ENCODE data around the gene WDR17.

GRCh38 chr4:176185051-176185450 is 119.4 kb downstream of the WDR17 start:
- no peak for TF ChIP-seq CTCF (IDR thresholded peaks at IDR 0.05)
- no peak for TF ChIP-seq POLR2A (IDR thresholded peaks at IDR 0.05)
